Gastrocnemius medialis (tissue), 4 donors: ENCODE results near the gene SGCD. TPM values are rescaled to one million over a fixed set of nuclear protein-coding genes. Genes with fewer than 3 reads are reported as not detected.

Experiments used
- ATAC-seq, 2 donors: fragments of 150-250 bp; one replicate each; pipeline ENCODE4 v1.9.1; 2016
- DNase-seq, 2 donors: peaks; one replicate each; pipeline ENCODE4 v3.0.0-alpha.2; 2019
- H3K27ac ChIP-seq, 4 donors: fragments of 200-600 bp; sonication (generic); 1 replicate in 1 of 4; 2 replicates in 3 of 4; pipeline ENCODE4 v1.5.1; 2016 to 2018; ENCODE audit warnings: mild to moderate bottlenecking in 2 of 4, moderate library complexity in 1 of 4
- H3K27me3 ChIP-seq, 3 donors: fragments of 200-600 bp; sonication (generic) in 2 of 3; 1 replicate in 1 of 3; 2 replicates in 2 of 3; pipeline versions ENCODE4 v1.5.1 to v1.6.0; 2016 to 2019; ENCODE audit warnings: mild to moderate bottlenecking in 1 of 3, moderate library complexity in 1 of 3
- H3K36me3 ChIP-seq, 2 donors: fragments of 200-600 bp; sonication (generic) in 1 of 2; one replicate each; pipeline ENCODE4 v1.5.1; 2017 to 2018
- H3K4me1 ChIP-seq, 2 donors: fragments of 200-600 bp; sonication (generic) in 1 of 2; one replicate each; pipeline ENCODE4 v1.5.1; 2016 to 2017; ENCODE audit warnings: mild to moderate bottlenecking in 2 of 2
- H3K4me3 ChIP-seq, 4 donors: fragments of 200-600 bp; sonication (generic) in 3 of 4; 1 replicate in 1 of 4; 2 replicates in 3 of 4; pipeline ENCODE4 v1.5.1; 2016 to 2019; ENCODE audit warnings: mild to moderate bottlenecking in 2 of 4
- H3K9me3 ChIP-seq, 3 donors: fragments of 200-600 bp; sonication (generic) in 2 of 3; 1 replicate in 1 of 3; 2 replicates in 2 of 3; pipeline ENCODE4 v1.5.1; 2016 to 2019
- POLR2A ChIP-seq, 2 donors: fragments of 450-650 bp; IDR thresholded peaks; one replicate each; pipeline ENCODE4 v1.6.1; 2017; ENCODE audit warnings: antibody characterized with exemption in 2 of 2, mild to moderate bottlenecking in 2 of 2, moderate library complexity in 2 of 2
- in situ Hi-C, 4 donors: fragments of 200-750 bp; cut with MboI; loops; one replicate each; pipeline versions ENCODE4 v1.15.0 to v1.8.0; 2017; ENCODE audit warnings: low sequenced_read_pairs in 4 of 4
- intact Hi-C: fragments of 100-400 bp; cut with DNase I; formaldehyde crosslinking; loops from one replicate; pipeline ENCODE4 v1.15.1; 2023; ENCODE audit warnings: low total_unique reads
- total RNA-seq, 4 donors: library from RNA; depleted of rRNA; stranded (reverse); fragments of >200 nt; gene quantifications; one replicate each; pipeline versions ENCODE4 v1.1.0 to v1.2.3, GENCODE V29; 2016
- TF ChIP-seq, protein P1 (sequence below), 5 experiments: fragments of 450-650 bp in 3 of 5; fragments of 200-600 bp in 2 of 5; sonication (generic) in 2 of 5; IDR thresholded peaks in 4 of 5; conservative IDR thresholded peaks in 1 of 5; 1 replicate in 4 of 5; 2 replicates in 1 of 5; pipeline ENCODE4 v1.5.1; 2016 to 2019; ENCODE audit warnings: antibody characterized with exemption in 5 of 5, mild to moderate bottlenecking in 3 of 5, moderate library complexity in 3 of 5

The SGCD gene
- total RNA-seq, 4 donors from 2014 or later, result 8.2 to 53.5 (median 35.8) TPM

GRCh38 chr5:156476158-156476551 lies 149.2 kb downstream of the SGCD start:
- no peaks in the 10 kb centered on the region for H3K27me3 ChIP-seq
- in situ Hi-C loops (no loop called here), intact Hi-C loops (no loop called here)
- peak overlapping the region; percentile 54 to 75 (median 71) for H3K27ac ChIP-seq
- H3K4me1 ChIP-seq, result peaks cover 50 to 60% of the 10 kb centered on the region in 2 donors
- H3K9me3 ChIP-seq, result no peaks in the 10 kb centered on the region
- H3K36me3 ChIP-seq, result no peaks in the 10 kb centered on the region
- ATAC-seq (no peak), DNase-seq (no peak)
- no peak for TF ChIP-seq POLR2A (IDR thresholded peaks at IDR 0.05)
- TF ChIP-seq, protein P1, sequence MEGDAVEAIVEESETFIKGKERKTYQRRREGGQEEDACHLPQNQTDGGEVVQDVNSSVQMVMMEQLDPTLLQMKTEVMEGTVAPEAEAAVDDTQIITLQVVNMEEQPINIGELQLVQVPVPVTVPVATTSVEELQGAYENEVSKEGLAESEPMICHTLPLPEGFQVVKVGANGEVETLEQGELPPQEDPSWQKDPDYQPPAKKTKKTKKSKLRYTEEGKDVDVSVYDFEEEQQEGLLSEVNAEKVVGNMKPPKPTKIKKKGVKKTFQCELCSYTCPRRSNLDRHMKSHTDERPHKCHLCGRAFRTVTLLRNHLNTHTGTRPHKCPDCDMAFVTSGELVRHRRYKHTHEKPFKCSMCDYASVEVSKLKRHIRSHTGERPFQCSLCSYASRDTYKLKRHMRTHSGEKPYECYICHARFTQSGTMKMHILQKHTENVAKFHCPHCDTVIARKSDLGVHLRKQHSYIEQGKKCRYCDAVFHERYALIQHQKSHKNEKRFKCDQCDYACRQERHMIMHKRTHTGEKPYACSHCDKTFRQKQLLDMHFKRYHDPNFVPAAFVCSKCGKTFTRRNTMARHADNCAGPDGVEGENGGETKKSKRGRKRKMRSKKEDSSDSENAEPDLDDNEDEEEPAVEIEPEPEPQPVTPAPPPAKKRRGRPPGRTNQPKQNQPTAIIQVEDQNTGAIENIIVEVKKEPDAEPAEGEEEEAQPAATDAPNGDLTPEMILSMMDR (IDR thresholded peaks at IDR 0.05 in 4 of 5, conservative IDR thresholded peaks at IDR 0.05 in 1 of 5), result no peak
- no peak overlapping the region for H3K4me3 ChIP-seq

- peak overlapping the region; percentile 54 to 75 (median 71) for H3K27ac ChIP-seq
- H3K9me3 ChIP-seq, result no peaks in the 10 kb centered on the region
- no peak for ATAC-seq
- in situ Hi-C loops, result no loop called here
- intact Hi-C loops, result no loop called here
- no peak for DNase-seq
- TF ChIP-seq, protein P1 (IDR thresholded peaks at IDR 0.05 in 4 of 5, conservative IDR thresholded peaks at IDR 0.05 in 1 of 5), result no peak
- no peak for TF ChIP-seq POLR2A (IDR thresholded peaks at IDR 0.05)
- H3K36me3 ChIP-seq, result no peaks in the 10 kb centered on the region
- H3K4me1 ChIP-seq, result peaks cover 55 to 65% of the 10 kb centered on the region in 2 donors
- no peaks in the 10 kb centered on the region for H3K27me3 ChIP-seq
- no peak overlapping the region for H3K4me3 ChIP-seq
Observed at GRCh38 chr5:156476678-156477077, 149.7 kb downstream of the SGCD start.

GRCh38 chr5:156477196-156477595 lies 150.2 kb downstream of the SGCD start:
- peaks cover 59 to 70% of the 10 kb centered on the region in 2 donors for H3K4me1 ChIP-seq
- no peaks in the 10 kb centered on the region for H3K27me3 ChIP-seq
- TF ChIP-seq, protein P1 (IDR thresholded peaks at IDR 0.05 in 4 of 5, conservative IDR thresholded peaks at IDR 0.05 in 1 of 5), result no peak
- TF ChIP-seq POLR2A (IDR thresholded peaks at IDR 0.05), result no peak
- no peaks in the 10 kb centered on the region for H3K9me3 ChIP-seq
- no peaks in the 10 kb centered on the region for H3K36me3 ChIP-seq
- peak overlapping the region; percentile 54 to 75 (median 71) for H3K27ac ChIP-seq
- in situ Hi-C loops (no loop called here), intact Hi-C loops (no loop called here)
- no peak for DNase-seq
- H3K4me3 ChIP-seq, result no peak overlapping the region
- ATAC-seq, result no peak

GRCh38 chr5:156479849-156480248 lies 152.9 kb downstream of the SGCD start:
- H3K9me3 ChIP-seq, result no peaks in the 10 kb centered on the region
- intact Hi-C loops, result loop anchor here (5.0 kb wide), 1 partner anchor 117 kb away; no protein-coding TSS in a partner anchor
- no peaks in the 10 kb centered on the region for H3K27me3 ChIP-seq
- peak; percentile 74 to 88 for ATAC-seq
- peak; percentile 56 to 90 for DNase-seq
- in situ Hi-C loops, result no loop called here
- peaks cover 38 to 57% of the 10 kb centered on the region in 2 donors for H3K4me1 ChIP-seq
- H3K27ac ChIP-seq, result peak overlapping the region; percentile 21 to 78 (median 62)
- H3K4me3 ChIP-seq, result no peak overlapping the region
- TF ChIP-seq, protein P1 (IDR thresholded peaks at IDR 0.05 in 4 of 5, conservative IDR thresholded peaks at IDR 0.05 in 1 of 5), result no peak
- no peak for TF ChIP-seq POLR2A (IDR thresholded peaks at IDR 0.05)
- no peaks in the 10 kb centered on the region for H3K36me3 ChIP-seq

DNA sequence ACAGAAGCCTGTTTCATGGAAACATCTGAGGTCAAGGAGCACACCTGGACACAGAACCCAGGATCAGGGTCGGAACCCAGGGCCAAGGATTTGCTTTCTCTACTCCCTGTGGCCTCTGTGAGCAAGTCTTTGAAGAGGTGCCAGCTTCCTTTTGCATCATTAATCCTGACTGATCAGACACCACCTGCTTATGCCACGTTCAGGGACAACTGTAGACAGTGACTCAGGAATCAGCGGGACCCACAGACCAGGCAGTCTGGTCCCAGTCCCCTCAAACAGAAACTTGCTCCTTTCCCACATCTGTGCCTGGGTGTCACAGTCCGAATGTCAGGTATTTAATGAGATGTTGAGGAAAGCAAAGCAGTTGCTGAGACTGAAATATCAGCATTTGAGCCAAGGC lies 154.8 kb downstream of the SGCD start:
- Histone ChIP-seq H3K4me3 (no peak overlapping the region), H3K9me3 (no peaks in the 10 kb centered on the region), H3K36me3 (no peaks in the 10 kb centered on the region), H3K27ac (peak overlapping the region; percentile 56 to 78 (median 62)), H3K27me3 (no peaks in the 10 kb centered on the region), H3K4me1 (peaks cover 25 to 40% of the 10 kb centered on the region in 2 donors)
- TF ChIP-seq, protein P1 (IDR thresholded peaks at IDR 0.05 in 4 of 5, conservative IDR thresholded peaks at IDR 0.05 in 1 of 5), result no peak
- TF ChIP-seq POLR2A (IDR thresholded peaks at IDR 0.05), result peak in 1 of 2 donors; percentile 20
- intact Hi-C loops (loop anchor here (5.0 kb wide), 1 partner anchor 116 kb away; no protein-coding TSS in a partner anchor), in situ Hi-C loops (no loop called here)
- ATAC-seq (peak; percentile 42 to 47), DNase-seq (peak in 1 of 2 donors; percentile 53)
